B cell (primary cell): ENCODE results near the gene FRG2C.
"Not testable (repeated sequence)": the region's sequence is repeated elsewhere in the genome, so short reads cannot be mapped to it uniquely, and the experiment has no call there.

ENCODE experiments used
- CTCF ChIP-seq: fragments of 200-600 bp; IDR thresholded peaks from one replicate; pipeline ENCODE4 v1.8.0; 2022; ENCODE audit warnings: antibody characterized with exemption, mild to moderate bottlenecking
- EZH2 ChIP-seq: IDR thresholded peaks from 2 replicates; pipeline ENCODE4 v1.6.1; 2012; ENCODE audit warnings: borderline replicate concordance, low read depth, mild to moderate bottlenecking, moderate library complexity, low read length; ENCODE audit not compliant: insufficient read depth, poor library complexity, severe bottlenecking

GRCh38 chr3:75667757-75668701 is 3.9 kb downstream of the FRG2C start:
- TF ChIP-seq CTCF, EZH2: not testable (repeated sequence)
